ENCODE results near the gene ZNF423.

- no peak for TF ChIP-seq TBP (CRISPR knock-in tag; IDR thresholded peaks at IDR 0.05)
- TF ChIP-seq ZFAT (CRISPR knock-in tag; conservative IDR thresholded peaks at IDR 0.05) = no peak
- TF ChIP-seq REL (CRISPR knock-in tag; conservative IDR thresholded peaks at IDR 0.05) = no peak
- no peak for TF ChIP-seq PAWR (CRISPR knock-in tag; IDR thresholded peaks at IDR 0.05; ENCODE audit: borderline replicate concordance)
- no peak for TF ChIP-seq SP2 (CRISPR knock-in tag; IDR thresholded peaks at IDR 0.05)
- no peak for TF ChIP-seq HOMEZ (CRISPR knock-in tag; IDR thresholded peaks at IDR 0.05; ENCODE audit: low read depth)
Observed at GRCh38 chr16:49487746-49488145, 368.2 kb downstream of the ZNF423 start.

Measured in HepG2 (cell line).